GM20431 (cell line): Measurements from ENCODE around the gene TMC7.

Source experiments
- in situ Hi-C: fragments of 300-500 bp; cut with MseI, MboI; formaldehyde crosslinking; loops from one replicate; pipeline ENCODE4 v1.15.0; 2020; ENCODE audit warnings: low sequenced_read_pairs; ENCODE audit not compliant: unreplicated experiment

The TMC7 gene

DNA sequence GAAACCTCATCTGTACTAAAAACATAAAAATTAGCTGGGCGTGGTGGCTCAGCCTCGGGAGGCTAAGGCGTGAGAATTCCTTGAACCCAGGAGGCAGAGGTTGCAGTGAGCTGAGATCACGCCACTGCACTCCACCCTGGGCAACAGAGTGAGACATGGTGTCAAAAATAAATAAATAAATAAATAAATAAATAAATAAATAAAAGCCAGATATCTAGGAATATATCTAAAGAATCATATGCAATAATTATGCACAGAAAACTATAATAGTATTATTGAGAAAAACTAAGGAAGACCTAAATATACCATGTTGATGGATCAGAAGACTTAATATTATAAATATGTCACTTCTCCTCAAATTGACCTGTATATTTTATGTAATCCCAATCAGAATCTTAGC, 37.0 kb downstream of the TMC7 start:
- in situ Hi-C loops, result no loop called here

DNA sequence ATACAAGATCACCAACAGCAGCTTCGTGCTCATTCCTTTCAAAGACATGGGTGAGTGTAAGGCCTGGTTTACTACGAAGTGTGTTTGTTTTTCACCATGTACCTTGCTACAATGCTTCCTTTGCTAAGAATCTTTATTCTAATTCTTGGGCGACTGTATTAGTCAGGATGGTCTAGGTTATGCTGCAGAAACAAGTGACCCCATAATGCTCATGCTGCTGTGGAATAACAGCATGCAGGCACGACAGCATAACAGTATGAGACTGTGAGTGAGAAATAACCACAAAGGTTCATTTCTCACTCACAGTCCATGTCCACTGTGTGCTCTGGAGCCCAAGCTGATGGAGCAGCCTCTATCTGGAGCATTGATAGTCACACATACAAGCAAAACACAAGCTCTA, 38.0 kb downstream of the TMC7 start:
- in situ Hi-C loops, result no loop called here

DNA sequence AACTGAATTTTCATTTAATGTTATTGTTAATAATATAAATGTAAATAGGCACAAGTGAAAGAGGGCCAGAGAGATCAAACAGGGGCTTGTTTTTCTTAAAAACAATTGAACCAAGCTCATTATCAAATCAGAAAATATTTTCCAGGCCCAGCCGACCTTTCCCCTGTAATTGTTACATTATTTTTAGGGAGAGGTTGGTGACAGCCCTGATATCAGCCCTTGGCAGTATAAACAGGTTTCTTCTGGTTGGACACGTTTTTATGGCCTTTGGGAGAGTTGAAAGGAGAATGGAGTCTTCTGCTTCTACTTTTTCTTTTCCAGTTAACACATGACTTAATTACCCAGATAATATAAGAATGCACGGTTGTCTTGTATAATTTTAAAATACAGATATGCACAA, 43.7 kb downstream of the TMC7 start:
- in situ Hi-C loops, result no loop called here

DNA sequence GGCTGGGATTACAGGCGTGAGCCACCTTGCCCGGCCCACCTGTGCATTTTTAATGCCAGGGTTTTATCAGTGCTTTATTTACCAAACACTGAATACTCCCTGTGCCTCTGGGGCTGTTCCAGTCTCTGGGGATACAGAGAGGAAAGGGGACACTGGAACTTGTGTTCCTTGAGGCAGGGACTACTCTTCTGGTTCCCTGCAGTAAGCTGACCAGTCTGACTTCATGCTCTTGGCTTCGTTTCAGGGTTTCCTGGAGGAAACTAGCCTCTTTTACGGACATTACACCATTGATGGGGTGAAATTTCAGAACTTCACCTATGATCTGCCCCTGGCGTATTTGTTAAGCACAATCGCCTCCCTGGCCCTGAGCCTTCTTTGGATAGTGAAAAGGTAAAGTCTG, 46.2 kb downstream of the TMC7 start:
- in situ Hi-C loops, result no loop called here

DNA sequence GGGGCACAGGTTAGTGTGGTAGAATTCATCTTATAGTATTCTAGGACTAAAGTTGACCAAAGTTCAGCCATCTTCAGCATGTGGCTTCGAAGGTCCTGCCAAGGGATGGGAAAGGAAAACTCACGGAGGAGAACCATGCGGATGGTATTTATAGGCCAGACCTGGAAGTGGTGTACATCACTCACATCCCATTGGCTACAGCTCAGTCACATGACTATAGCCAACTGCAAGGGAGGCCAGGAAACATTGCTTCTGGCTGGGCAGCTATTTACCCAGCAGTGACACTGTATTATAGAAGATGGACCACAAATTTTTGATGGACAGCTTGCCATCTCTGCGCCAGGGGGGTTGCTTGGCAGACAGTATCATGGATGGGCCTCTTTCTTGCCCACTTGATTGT, 48.0 kb downstream of the TMC7 start:
- in situ Hi-C loops, result no loop called here

DNA sequence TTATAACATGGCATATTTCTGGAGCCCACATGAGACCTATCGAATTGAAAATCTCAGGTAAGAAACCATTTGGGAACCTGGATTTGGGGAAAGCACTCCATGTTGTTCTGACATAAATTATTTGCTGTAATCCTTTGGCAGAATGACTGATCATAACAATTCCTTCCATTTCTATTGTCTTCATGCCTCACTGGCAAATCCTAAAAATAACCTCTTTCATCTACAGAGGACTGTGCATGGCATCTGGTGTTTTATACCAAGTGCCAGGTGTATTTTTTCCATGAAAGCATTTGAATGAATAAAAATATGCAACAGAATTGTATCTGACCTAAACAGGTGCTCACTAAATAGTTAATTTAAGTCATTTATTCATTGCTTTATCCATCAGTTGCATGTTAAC, 50.0 kb downstream of the TMC7 start:
- in situ Hi-C loops, result no loop called here

DNA sequence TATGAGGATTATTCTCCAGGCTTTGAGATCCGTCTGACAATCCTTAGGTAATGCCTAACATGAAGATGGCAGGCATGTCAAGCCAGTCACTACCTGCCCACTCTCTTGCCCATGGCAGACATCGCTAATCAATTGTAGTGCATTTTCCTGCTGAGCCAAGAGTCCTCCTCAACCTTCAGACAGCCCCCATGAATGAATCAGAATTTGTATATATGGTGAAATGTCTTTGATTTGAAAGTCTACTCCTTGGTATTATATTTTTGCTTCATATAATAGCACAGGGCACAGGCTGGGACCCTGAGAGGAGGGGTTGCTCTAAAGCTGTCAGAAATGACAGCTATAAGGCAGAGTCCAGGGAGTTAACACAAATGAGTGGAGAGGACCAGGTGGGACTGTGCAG, 56.7 kb downstream of the TMC7 start:
- in situ Hi-C loops, result no loop called here

DNA sequence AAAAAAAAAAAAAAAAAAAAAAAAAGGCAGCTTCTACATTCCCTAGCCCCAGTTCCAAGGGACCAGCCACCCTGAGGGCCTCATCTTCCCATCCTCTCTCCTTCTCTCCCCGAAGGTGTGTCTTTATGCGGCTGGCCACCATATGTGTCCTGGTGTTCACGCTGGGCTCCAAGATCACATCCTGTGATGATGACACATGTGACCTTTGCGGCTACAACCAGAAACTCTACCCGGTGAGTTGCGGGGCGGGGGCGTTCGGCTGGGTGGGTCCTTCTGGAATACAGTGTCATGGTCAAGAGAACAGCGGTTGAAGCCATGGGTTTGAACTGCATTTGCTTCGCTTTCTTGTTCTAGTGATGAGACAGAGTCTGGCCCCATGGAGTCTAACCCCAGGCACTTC, 61.0 kb downstream of the TMC7 start:
- in situ Hi-C loops, result no loop called here

DNA sequence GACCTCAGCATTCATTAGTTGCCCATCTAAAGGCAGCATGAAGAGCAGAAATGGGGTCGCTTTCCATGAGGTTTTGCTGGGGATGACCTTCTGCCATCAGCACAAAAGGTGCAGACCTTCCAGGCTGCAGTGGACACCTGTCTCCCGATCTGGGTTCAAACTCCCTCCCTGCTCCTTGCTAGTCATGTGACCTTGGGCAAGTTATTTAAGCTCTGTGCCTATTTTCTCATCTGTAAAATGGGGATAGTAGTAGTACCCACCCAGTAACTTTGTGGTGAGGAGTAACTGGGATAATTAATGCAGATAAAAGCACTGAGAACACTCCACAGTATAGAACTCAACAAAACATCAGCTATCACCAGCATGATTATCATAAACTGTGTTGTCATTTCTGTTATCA, 62.3 kb downstream of the TMC7 start:
- in situ Hi-C loops, result no loop called here

DNA sequence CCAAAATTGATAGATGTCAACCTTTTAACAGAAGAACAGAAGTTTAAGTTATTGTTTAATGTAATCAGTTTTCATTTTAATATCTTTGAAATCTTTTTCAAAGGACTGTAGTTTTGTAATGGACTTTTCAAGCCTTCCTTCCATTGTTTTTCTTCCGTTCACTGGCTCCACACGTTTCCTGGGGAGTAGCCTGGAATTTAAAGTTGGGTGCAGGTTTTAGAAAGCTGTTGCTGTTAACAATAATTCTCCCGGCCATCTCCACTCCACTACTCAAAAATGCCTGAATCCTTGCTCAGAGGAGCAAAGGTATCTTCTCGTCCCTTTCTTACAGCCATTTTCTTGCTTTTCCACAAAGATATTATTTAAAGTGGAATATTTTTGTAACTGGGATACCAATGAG, 79.0 kb downstream of the TMC7 start:
- in situ Hi-C loops, result no loop called here

DNA sequence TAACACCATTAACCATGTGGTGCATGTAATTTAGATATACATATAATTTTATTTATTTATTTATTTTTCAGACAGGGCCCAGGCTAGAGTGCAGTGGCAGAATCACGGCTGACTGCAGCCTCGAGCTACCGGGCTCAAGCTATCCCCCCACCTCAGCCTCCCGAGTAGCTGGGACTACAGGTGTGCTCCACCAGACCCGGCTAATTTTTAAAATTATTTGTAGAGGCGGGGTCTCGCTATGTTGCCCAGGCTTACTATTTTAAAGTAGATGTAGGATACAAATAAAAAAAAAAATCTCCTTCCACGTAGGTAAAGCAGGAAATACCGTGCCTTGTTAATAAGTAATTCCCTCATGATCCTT, 83.2 kb downstream of the TMC7 start:
- in situ Hi-C loops, result no loop called here

DNA sequence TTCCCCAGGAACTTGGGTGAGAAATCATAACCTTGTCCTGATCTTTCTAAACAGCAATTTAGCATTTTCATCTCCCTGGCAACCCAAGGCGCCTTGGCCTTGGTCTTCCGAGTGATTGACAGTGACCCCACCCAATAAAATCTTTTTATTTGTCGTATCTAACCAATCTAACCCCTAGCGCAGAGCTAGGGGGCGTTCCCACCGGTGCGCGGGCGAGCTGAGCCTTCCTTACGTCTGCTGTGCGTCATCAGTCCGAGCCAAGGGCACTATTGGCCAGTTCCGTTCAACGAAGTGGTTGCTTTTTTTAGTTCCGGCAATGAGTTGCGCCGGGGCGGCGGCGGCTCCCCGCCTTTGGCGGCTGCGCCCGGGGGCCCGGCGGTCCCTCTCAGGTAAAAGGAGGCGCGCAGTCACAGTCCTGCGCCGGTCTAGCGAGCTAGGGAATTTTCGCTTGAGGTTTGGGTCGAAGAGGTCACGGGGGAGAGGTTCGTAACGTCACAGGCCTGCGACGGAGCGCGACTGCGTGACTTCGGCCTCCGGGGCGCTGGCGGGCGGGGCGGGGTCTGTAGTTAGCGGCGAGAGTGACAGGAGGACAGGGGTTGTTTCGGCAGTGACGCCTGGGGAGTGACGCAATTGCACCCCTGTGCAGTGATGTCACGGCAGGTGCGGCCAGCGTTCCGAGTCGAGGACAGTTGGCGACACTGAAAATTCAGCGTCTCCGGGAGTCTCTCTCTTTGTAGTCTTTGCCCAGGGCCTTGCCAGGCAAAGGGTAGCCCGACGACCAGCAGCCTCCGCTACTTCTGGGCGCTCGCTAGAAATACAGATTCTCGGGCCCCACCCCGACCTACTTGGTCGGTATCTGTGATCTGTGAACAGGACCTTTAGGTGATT, 83.9 kb downstream of the TMC7 start, which contains the start of gene COQ7:
Gene COQ7 (plus strand): TSS at position 266 of the 888 bp plus-strand sequence. CDS start 51 bp downstream, at position 317.
- in situ Hi-C loops, result no loop called here

DNA sequence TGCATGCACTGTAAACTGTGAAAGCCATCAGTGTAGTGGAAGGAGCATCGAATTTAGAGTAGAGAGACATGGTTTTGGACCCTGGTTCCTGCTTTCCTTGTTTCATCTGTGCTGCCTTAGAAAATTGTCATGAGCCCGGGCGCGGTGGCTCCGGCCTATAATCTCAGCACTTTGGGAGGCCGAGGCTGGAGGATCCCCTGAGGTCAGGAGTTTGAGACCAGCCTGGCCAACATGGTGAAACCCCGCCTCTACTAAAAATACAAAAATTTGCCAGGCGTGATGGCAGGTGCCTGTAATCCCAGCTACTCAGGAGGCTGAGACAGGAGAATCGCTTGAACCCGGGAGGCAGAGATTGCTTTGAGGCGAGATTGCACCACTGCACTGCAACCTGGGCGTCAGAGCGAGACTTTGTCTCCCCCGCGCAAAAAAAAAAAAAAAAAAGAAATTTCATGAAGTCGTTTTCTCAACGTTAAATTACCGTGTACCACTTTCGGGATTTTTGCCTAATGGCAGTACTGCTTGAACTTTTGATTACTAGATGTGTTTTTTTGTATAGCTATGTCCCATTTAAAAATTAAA, 84.6 kb downstream of the TMC7 start:
- in situ Hi-C loops, result no loop called here

DNA sequence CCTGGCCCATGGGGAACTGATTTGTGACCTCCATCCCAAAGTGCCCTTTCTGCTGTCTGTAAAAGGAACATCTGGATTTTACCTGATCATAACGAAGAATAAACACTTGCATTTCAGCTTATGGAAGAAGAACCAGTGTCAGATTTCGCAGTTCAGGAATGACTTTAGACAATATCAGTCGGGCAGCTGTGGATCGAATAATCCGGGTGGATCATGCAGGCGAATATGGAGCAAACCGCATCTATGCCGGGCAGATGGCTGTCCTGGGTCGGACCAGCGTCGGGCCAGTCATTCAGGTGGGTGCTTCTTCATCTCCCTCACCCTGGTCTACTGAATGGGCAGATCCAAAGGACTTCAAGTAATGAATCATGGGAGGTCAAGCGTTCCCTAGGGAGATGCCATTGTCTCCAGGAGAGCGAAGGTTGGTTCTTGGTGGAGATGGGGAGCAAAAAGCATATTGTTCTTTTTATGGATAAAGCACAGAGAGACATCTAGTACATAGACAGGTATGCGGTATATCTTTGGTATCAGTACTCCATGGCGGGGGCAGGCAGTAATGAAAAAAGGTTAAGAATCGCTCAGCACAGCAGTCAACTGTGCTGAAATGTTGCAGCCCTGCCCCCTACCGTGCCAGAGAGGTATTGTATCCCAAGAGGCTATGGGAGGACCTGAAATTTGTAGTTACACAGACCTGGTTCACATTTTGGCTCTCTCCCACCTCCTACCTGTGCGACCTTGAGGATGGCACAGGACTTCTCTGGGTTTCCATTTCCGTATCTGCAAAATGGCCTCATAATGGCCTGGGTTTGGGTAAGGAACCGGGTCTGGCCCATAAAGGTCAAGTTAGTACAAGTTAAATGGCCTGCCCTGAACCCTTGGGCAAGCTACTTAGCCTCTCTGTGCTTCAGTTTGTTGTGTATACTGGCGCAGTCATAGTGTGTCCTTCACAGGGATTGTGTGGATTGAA, 88.4 kb downstream of the TMC7 start:
- in situ Hi-C loops, result no loop called here

DNA sequence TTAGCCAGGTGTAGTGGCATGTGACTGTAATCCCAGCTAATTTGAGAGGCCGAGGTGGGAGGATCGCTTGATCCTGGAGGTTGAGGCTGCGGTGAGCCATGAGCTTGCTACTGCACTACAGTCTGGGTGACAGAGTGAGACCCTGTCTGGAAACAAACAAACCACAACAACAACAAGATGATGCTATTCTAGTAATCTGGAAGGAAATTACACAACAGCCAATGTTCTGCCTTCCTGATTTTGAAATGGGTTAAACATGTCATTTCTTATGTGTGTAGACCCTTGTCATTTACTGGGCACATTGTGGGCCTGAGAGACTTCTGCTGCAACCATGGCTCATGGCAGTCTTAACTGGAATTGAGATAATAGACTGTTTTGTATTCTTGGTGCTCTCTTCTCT, 89.6 kb downstream of the TMC7 start:
- in situ Hi-C loops, result no loop called here

DNA sequence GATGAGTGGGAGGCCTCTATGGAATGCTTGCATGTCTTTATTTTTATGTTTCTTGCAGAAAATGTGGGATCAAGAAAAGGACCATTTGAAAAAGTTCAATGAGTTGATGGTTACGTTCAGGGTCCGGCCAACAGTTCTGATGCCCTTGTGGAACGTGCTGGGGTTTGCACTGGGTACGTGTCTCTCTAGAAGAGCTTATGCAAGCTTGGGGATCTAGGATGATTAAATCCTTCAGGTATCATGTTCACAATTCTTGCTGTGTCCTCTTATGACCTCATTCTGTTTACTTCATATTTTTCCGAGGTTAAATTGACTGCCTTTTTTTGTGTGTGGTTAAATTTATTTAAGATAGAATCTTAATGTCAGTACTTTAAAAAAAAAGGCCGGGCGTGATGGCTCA, 90.1 kb downstream of the TMC7 start:
- in situ Hi-C loops, result no loop called here

DNA sequence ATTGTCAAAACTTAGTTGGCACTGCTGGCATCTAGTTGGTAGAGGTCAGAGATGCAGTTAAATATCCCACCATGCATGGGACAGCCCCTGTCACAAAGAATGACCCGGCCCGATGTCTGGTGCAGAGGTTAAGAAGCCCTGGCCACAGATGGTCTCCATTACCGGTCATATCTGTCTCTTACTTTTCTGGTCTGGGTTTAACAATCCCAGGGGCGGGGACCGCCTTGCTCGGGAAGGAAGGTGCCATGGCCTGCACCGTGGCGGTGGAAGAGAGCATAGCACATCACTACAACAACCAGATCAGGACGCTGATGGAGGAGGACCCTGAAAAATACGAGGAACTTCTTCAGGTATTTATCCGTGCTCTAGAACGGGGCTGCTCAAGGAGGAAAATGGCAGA, 91.8 kb downstream of the TMC7 start:
- in situ Hi-C loops, result loop anchor here (25.0 kb wide), 1 partner anchor 437 kb away; the partner anchor contains the start of genes CCP110 and GDE1

DNA sequence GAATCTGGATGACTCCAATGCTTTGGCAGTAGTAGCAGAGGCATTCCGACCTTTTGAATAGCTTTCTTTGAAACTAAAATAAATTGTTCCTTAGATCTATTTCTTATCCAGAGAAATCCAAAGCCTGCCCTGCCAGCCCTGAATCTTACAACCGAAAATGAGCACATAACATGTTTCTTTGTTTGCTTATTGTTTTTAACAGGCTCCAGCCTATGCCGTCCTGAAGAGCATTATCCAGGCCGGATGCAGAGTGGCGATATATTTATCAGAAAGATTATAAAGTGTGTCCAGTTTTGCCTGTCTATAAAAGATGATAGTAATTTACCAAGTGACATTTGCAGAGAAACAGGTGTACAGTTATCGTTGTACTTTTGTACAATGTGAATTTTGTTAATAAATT, 94.1 kb downstream of the TMC7 start:
- in situ Hi-C loops, result loop anchor here (25.0 kb wide), 1 partner anchor 434 kb away; the partner anchor contains the start of genes CCP110 and GDE1

DNA sequence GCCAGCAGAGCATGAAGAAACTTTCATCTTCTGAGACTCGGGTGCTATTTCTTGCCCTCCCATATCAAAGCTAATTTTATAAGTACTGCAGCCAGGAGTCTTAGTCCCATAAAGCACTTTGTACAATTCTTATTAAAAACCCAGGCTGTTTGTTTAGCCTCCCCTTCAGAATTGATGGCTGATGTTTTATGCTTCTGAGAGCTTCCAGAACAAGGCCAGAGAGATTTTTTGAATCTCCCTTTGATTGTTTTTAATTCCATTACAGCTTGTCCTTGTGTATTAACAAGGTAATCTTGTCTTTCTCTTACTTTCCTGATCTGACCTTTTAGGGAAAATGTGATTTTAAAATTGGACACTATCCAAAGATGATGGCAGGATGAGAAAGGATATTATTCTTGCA, 99.9 kb downstream of the TMC7 start:
- in situ Hi-C loops, result loop anchor here (10.0 to 25.0 kb wide), 2 partner anchors 291 to 429 kb away; partner anchors contain the start of genes CCP110 and GDE1

DNA sequence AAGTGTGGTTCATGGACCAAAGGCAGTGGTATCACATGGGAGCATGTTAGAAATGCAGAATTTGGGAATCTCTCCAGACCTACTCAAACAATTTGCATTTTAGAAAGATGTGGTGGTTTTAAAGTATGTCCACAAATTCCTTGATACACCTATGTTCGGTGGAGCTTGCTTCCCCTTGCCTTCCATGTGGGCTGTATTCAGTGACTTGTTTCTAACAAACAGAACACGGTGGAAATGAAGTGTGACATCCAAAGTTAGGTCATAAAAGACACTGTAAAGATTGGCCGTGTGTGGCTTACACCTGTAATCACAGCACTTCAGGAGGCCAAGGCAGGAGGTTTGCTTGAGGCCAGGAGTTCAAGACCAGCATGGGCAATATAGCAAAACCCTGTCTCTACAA, 100.4 kb downstream of the TMC7 start:
- in situ Hi-C loops, result loop anchor here (10.0 to 25.0 kb wide), 2 partner anchors 291 to 428 kb away; partner anchors contain the start of genes CCP110 and GDE1
